Measurements from ENCODE around the gene RESF1.

- TF ChIP-seq, protein P1, sequence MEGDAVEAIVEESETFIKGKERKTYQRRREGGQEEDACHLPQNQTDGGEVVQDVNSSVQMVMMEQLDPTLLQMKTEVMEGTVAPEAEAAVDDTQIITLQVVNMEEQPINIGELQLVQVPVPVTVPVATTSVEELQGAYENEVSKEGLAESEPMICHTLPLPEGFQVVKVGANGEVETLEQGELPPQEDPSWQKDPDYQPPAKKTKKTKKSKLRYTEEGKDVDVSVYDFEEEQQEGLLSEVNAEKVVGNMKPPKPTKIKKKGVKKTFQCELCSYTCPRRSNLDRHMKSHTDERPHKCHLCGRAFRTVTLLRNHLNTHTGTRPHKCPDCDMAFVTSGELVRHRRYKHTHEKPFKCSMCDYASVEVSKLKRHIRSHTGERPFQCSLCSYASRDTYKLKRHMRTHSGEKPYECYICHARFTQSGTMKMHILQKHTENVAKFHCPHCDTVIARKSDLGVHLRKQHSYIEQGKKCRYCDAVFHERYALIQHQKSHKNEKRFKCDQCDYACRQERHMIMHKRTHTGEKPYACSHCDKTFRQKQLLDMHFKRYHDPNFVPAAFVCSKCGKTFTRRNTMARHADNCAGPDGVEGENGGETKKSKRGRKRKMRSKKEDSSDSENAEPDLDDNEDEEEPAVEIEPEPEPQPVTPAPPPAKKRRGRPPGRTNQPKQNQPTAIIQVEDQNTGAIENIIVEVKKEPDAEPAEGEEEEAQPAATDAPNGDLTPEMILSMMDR (IDR thresholded peaks at IDR 0.05) = no peak
- TF ChIP-seq POLR2A (IDR thresholded peaks at IDR 0.05) = peak in 1 of 2 donors; percentile 60
Measured at GRCh38 chr12:31959161-31959700, at the start of gene RESF1.
